Erythroblast (primary cell): Measurements from ENCODE around the gene SUPT6H.
"Not testable (repeated sequence)": the region's sequence is repeated elsewhere in the genome, so short reads cannot be mapped to it uniquely, and the experiment has no call there.

ENCODE experiments used
- DNase-seq, 2 experiments: peaks; one replicate each; lab custom pipeline; 2025; lab: John Stamatoyannopoulos, UW
- GATA1 ChIP-seq: IDR thresholded peaks from 2 replicates; pipeline ENCODE4 v1.6.1; 2011; ENCODE audit warnings: low read depth, mild to moderate bottlenecking, control low read depth, low read length, moderate library complexity
- POLR2A ChIP-seq: IDR thresholded peaks from 2 replicates; pipeline ENCODE4 v1.6.1; 2011; ENCODE audit warnings: mild to moderate bottlenecking, low read length

The SUPT6H gene

DNA sequence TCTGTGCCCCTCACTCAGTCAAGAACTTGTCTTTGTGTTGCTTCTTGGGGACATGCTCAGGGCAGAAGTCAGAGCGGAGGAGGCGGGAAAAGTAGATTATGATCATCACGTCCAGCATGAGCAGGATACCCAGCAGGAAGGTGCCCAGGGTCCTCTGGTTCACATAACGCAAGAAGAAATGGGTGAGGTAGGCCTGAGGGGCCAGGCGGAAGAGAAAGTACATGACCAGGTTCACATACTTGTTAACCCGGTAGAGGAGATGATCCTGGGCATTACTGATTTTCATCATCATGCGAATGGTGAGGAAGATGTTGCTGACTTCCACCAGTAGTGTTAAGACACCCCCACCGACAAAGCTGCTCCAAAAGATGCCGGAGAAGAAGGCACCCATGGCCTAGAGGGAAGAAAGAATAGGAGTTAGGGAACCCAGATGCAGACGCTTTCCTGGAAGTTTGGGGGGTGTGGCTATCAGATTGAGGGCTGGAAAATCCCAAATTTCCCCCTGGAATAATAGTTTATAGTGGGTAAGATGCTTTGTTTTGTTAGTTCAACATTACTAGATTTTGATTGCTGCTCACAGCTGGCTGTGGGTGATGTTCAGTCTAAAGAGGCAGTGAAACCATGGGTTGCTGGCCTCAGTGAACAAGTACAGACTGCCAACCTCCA is 62.6 kb downstream of the SUPT6H start:
- no peak for TF ChIP-seq POLR2A
- no peak for TF ChIP-seq GATA1
- peak in 1 of 2 experiments; percentile 42 for DNase-seq

DNA sequence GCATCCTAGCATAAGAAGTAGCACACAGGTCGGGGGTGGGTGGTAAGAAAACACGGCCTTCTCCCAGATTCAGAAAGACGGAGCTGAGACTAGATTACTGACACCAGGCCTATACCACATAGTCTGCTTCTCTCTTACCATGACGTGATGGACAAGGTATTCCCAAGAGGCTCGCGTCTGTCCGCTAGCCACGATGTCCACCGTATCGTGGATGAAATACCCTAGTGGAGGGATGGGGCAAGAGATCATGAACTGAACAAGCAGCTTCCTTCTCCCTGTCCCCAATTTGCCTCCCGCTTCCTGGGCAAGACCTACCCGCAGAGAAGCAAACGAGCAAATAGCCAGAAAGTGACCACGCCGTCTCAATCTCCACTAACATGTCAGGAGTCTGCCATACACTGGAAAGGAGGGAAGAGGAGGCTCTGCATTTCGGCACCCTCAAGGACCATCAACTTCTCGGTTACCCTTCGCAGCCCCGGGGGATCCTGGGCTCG is 63.2 kb downstream of the SUPT6H start:
- no peak for TF ChIP-seq GATA1
- TF ChIP-seq POLR2A: peak; percentile 67
- DNase-seq: peak; percentile 63 to 68

DNA sequence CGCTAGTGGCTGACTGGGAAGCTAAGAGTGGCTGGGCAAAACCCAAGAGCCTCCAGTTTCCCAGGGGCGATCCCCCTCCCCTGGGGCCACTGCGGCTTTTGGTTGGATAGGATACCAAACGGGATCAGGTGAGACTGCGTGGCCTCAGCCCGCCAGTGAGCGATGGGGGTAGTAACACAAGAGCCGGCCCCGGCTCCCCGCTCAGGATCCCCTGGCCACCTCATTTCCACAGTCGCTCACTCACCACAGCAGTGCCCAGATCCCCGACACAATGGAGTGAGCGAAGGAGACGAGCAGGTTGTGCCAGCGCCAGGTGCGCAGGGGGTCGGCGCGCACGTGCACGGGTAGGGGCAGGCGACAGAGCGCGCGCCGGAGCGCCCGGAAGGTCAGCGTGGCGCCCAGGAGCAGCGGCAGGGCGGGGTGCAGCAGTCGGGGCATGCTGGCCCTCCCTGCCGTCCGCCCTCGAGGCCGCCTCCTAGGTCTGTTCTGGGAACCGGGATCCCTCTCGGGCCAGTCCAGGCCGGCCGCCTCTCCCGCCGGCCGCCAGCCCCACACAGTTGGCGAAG is 63.7 kb downstream of the SUPT6H start:
- no peak for DNase-seq

DNA sequence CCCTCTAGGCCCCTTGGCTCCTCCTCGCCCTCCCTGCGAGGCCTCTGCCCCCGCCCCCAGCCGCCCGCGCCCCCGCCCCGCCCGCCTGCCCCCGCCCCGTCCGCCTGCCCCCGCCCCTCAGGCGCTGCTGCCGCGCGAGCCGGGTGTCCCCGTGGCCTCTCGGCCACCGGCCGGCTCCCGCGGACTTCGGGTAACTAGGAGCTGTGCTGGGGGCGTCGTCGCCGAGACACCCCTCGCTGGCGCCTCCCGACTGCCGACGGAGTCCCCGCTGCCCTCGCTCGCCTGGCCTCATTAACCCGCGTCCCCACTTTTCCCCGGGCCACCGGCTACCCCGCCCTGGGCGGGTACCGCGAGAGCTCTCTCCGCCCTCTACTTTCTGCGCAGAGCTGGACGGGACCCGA is 64.2 kb downstream of the SUPT6H start, which contains the start of gene TLCD1:
TSS of gene TLCD1 (minus strand) at position 8 of the 401 bp plus-strand sequence. CDS start 136 bp downstream, outside the sequence.
- DNase-seq: peak; percentile 84 to 87
- TF ChIP-seq POLR2A (no peak), GATA1 (no peak)

More for the DNA sequence above, 63.7 kb downstream of the SUPT6H start:
- peak; percentile 44 for TF ChIP-seq POLR2A
- no peak for TF ChIP-seq GATA1

DNA sequence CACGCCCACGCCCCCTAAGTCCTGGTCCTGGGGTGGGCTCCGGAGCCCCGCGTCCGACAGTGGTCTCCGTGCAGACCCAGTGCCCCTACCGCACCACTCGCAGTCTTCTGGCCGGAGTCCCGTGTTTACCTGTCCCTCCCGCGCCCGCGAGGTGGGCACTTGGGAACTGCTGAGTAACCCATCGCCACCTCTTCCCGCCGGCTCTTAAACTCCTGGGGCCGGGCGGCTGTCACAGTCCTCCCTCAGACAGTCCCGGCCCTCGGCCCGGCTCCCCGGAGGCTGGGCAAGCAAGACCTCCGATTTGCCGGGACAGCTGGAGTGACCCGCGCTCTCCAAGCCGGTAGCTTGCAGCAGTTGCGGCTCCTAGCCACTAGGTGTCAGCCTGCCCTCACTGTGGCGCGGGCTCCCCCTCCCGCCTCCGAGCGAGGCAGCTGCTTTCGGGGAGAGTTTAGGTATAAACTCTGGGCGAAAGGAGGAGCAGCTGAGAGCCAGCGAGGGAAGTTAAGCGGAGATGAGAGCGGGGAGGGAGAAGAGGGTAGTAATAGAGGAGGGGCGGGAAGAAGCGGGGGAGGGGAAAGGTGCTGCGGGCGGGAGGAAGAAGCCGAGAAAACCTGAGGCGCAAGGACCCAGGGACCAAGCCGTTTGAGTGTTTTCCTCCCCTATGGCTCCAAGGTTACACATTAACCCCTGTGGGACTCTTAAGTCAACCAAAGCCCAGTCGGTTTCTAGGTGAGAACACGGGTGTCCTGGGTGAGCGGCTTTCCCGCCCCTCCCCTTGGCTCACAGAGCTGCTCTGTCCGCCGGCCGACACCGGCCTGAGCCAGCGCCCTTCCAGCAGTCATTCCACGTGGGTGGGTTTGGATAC is 64.9 kb downstream of the SUPT6H start:
- DNase-seq: peak; percentile 91 to 95
- TF ChIP-seq POLR2A: no peak
- TF ChIP-seq GATA1: no peak

DNA sequence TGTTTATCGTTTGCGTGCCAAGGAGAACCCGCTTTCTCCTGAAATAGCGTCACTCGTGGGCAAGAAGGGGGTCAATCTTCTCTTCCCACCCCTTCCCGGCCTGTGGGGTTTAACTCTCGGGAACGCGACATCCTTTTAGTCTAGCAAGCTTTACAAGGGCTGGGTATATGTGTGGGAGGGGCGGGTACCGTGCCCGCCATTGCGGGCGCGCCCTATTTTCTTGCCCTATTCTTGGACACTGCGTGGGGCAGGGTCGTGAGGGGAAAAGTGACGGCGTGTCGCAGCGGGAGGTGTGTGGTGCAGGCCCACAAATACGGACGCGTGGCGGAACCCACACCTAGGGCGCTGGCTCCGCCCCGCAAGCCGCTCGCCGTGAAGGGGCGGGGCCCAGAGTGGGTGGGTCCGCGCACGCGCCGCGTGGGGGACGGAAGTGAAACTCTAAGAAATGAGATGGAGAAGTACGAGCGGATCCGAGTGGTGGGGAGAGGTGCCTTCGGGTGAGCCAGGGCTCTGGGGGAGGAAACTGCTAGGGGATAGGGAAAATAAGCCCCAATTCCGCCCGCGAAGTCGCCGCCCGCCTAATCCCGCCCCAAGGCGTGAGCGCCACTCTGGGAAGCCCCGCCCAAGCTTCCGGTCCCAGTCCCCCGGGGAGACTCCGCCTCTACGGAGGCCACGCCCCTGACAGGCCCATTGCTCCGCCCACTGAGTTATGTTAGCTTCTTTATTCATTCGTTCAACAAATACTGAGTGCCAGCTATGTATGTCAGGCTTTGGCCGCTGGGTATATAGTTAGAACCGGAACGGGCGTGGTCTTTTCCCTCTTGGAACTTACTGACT is 66.6 kb downstream of the SUPT6H start, which contains the start of gene NEK8:
TSS of gene NEK8 (plus strand) at position 425 of the 837 bp plus-strand sequence. CDS start at position 451, 26 bp downstream.
- TF ChIP-seq GATA1 (no peak), POLR2A (peak; percentile 65)
- DNase-seq: peak; percentile 92 to 96

DNA sequence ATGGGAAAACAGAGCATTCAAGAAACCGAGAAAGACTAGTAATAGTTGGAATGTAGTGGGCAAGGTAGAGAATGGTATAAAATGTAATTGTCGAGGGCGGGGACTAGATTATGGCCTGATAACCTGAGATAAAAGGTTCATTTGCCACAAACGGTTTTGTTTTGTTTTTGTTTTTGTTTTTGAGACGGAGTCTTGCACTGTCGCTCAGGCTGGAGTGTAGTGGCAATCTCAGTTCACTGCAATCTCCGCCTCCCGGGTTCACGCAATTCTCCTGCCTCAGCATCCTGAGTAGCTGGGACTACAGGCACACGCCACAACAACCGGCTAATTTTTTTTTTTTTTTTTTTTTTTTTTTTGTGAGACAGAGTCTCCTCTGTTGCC is 67.9 kb downstream of the SUPT6H start:
- TF ChIP-seq POLR2A: no peak
- TF ChIP-seq GATA1: no peak
- no peak for DNase-seq

DNA sequence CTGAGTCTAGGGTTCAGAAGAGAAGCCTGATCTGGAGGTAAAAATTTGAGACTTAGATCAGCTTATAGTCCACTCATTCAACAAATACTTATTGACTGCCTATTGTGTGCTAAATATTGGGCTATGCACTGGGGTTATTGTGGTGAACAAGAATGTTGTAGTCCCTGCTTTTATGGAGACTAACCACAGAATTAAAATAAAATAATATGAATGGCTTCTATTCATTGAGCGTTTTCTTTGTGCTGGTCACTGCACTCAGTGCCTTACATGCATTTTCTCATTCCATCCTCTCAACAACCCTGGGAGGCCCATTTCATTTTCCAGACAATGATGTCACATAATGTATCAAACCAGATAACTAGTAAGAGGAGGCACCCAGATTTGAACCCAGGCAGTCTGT is 71.3 kb downstream of the SUPT6H start:
- no peak for DNase-seq
- TF ChIP-seq POLR2A: no peak
- no peak for TF ChIP-seq GATA1

DNA sequence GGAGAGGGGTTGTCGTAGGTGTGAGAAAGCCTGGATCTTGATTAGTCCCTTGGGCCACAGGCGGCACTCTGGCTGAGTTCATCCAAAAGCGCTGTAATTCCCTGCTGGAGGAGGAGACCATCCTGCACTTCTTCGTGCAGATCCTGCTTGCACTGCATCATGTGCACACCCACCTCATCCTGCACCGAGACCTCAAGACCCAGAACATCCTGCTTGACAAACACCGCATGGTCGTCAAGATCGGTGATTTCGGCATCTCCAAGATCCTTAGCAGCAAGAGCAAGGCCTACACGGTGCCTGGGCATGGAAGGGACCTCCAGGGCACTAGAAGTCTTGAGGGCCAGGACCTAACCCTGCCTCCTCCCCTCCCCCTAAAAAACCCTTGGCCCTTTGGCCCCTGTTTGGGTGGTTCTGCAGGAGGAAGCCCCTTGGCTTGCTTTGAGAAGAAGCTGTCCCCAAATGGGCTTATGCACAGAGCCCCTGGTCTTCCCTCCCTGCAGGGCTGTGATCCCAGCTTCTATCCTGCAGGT is 72.8 kb downstream of the SUPT6H start:
- DNase-seq: no peak
- TF ChIP-seq GATA1 (no peak), POLR2A (no peak)

DNA sequence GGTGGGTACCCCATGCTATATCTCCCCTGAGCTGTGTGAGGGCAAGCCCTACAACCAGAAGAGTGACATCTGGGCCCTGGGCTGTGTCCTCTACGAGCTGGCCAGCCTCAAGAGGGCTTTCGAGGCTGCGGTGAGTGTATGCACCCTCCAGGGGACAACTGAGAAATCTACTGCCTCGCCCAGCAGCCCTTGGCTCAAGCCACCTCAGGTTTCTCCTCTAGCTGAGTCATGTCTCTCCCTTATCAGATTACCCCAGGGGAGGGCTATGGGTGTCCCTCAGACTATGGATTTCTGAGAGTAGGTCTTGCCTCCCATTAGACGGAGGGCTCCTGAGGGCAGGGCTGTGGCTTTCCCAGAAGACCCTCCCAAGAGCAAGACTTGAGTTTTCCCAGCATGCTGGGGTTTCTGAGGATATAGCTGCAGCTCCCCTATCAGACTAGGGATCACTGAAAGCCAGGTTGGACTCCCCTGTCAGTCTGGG is 73.3 kb downstream of the SUPT6H start:
- TF ChIP-seq POLR2A (no peak), GATA1 (peak; percentile 52)
- DNase-seq: peak; percentile 89

DNA sequence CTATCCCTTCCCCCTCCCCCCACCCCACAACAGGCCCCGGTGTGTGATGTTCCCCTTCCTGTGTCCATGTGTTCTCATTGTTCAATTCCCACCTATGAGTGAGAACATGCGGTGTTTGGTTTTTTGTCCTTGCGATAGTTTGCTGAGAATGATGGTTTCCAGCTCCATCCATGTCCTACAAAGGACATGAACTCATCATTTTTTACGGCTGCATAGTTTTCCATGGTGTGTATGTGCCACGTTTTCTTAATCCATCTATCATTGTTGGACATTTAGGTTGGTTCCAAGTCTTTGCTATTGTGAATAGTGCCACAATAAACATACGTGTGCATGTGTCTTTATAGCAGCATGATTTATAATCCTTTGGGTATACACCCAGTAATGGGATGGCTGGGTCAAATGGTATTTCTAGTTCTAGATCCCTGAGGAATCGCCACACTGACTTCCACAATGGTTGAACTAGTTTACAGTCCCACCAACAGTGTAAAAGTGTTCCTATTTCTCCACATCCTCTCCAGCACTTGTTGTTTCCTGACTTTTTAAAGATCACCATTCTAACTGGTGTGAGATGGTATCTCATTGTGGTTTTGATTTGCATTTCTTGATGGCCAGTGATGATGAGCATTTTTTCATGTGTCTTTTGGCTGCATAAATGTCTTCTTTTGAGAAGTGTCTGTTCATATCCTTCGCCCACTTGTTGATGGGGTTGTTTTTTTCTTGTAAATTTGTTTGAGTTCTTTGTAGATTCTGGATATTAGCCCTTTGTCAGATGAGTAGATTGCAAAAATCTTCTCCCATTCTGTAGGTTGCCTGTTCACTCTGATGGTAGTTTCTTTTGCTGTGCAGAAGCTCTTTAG is 74.1 kb downstream of the SUPT6H start:
- not testable (repeated sequence) for DNase-seq

DNA sequence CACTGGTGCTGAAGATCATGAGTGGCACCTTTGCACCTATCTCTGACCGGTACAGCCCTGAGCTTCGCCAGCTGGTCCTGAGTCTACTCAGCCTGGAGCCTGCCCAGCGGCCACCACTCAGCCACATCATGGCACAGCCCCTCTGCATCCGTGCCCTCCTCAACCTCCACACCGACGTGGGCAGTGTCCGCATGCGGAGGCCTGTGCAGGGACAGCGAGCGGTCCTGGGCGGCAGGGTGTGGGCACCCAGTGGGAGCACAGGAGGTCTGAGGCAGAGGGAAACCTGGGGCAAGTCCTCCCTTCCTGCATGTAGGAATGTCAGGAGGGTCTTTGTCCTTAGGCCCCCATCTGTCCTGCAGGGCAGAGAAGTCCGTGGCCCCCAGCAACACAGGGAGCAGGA is 75.3 kb downstream of the SUPT6H start:
- no peak for TF ChIP-seq POLR2A
- no peak for TF ChIP-seq GATA1
- DNase-seq: no peak
